Nephron progenitor cell (in vitro differentiated cells): ENCODE measurements around the gene ZFR.

Experiments
- DNase-seq: peaks from one replicate; pipeline ENCODE4 v3.0.0; 2021
- H3K27ac Mint-ChIP-seq: 2 replicates; pipeline ENCODE4 v1.8.0; 2021; ENCODE audit warnings: mild to moderate bottlenecking, moderate library complexity, mixed read lengths
- H3K27me3 Mint-ChIP-seq: 2 replicates; pipeline ENCODE4 v1.8.0; 2021; ENCODE audit warnings: mild to moderate bottlenecking, low read depth, mixed read lengths; ENCODE audit not compliant: poor library complexity
- H3K36me3 Mint-ChIP-seq: 2 replicates; pipeline ENCODE4 v1.8.0; 2021; ENCODE audit warnings: low read depth, mixed read lengths
- H3K4me1 Mint-ChIP-seq: 2 replicates; pipeline ENCODE4 v1.8.0; 2021; ENCODE audit warnings: mixed read lengths
- H3K4me3 Mint-ChIP-seq: 2 replicates; pipeline ENCODE4 v1.8.0; 2021; ENCODE audit warnings: mild to moderate bottlenecking, moderate library complexity, mixed read lengths
- H3K9me3 Mint-ChIP-seq: 2 replicates; pipeline ENCODE4 v1.8.0; 2021; ENCODE audit warnings: mild to moderate bottlenecking, moderate library complexity, mixed read lengths
- TF ChIP-seq, protein P1 (sequence below): fragments of 200-600 bp; sonication (generic); IDR thresholded peaks from 2 replicates; pipeline ENCODE4 v1.5.0; 2021; ENCODE audit warnings: antibody characterized with exemption

ZFR gene

DNA sequence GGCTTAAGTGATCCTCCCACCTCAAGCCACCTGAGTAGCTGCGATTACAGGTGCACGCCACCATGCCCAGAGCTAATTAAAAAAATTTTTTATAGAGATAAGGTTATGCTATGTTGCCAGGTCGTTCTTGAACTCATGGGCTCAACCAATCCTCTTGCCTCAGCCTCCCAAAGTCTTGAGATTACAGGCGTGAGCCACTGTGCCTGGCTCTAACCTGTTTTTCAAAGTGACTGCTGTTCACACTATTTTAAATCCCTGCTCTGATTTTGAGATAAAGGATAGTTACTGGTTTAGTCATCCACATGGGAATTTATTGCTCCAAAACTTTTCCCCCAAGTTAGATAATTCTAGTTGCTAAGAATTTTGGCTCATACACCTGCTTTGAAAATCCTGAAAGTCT is 83.6 kb downstream of the ZFR start:
- Mint-ChIP-seq H3K27me3 (no peaks in the 10 kb centered on the region), H3K36me3 (peaks cover 83% of the 10 kb centered on the region), H3K9me3 (no peaks in the 10 kb centered on the region), H3K4me1 (no peaks in the 10 kb centered on the region), H3K4me3 (no peak overlapping the region), H3K27ac (peak overlapping the region; percentile 22)
- TF ChIP-seq, protein P1, sequence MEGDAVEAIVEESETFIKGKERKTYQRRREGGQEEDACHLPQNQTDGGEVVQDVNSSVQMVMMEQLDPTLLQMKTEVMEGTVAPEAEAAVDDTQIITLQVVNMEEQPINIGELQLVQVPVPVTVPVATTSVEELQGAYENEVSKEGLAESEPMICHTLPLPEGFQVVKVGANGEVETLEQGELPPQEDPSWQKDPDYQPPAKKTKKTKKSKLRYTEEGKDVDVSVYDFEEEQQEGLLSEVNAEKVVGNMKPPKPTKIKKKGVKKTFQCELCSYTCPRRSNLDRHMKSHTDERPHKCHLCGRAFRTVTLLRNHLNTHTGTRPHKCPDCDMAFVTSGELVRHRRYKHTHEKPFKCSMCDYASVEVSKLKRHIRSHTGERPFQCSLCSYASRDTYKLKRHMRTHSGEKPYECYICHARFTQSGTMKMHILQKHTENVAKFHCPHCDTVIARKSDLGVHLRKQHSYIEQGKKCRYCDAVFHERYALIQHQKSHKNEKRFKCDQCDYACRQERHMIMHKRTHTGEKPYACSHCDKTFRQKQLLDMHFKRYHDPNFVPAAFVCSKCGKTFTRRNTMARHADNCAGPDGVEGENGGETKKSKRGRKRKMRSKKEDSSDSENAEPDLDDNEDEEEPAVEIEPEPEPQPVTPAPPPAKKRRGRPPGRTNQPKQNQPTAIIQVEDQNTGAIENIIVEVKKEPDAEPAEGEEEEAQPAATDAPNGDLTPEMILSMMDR = no peak
- DNase-seq = no peak

DNA sequence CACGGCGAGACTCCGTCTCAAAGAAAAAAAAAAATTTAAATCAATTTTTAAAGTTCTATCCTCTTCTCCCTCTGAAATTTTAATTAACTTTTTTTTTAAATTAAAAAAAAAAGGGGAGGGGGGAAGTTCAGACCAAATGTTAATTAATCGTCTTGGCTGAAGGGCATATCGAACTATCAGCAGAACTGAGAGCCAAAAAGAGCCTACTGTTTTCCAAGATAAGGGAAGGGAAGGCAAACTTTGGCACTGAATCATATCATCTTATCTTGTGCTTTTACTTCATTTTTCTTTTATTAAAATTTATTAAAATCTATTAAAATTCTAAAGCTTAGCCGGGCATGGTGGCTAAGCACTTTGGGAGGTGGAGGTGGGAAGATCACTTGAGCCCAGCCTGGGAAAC is 85.9 kb downstream of the ZFR start:
- Mint-ChIP-seq H3K36me3 (peaks cover 91% of the 10 kb centered on the region), H3K4me3 (no peak overlapping the region), H3K27ac (no peak overlapping the region), H3K4me1 (no peaks in the 10 kb centered on the region), H3K27me3 (no peaks in the 10 kb centered on the region), H3K9me3 (no peaks in the 10 kb centered on the region)
- TF ChIP-seq, protein P1 = no peak
- DNase-seq = no peak

DNA sequence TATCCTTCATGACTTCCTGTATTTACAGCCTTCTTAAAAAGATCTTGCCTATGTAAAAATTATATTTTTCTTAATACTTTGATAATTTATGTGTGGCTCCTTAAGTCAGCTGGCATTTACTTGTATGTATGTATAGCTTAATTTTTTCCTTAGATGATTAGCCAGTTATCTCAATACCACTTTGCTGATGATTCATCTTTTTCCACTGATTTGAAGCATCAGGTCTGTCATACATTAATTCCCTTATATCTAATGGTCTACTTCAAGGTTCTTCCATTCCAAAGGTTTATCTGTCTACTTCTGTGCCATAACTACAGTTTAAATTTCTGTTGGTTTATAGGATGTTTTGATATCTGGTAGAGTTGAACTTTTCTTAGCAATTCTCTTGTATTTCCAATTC is 86.9 kb downstream of the ZFR start:
- no peaks in the 10 kb centered on the region for H3K27me3 Mint-ChIP-seq

DNA sequence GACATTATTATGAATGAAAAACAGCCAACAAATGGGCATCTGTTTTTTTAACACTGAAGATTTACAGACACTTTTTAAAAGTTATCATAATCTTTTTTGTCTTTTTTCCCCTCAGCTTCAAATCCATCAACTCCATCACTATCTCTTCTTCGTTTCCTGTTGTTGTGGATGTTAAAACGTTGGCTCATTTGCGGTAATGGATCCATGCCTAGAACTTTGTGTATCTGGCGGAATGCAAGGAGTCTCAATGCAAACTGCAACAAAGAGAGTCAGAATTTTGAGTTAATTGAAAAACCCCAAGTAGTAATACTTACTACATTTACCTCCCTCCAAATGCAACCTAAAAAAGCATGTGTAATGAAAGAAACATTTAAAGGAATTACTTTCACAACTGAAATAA is 88.9 kb downstream of the ZFR start:
- H3K4me3 Mint-ChIP-seq = no peak overlapping the region
- peaks cover 67% of the 10 kb centered on the region for H3K36me3 Mint-ChIP-seq
- H3K4me1 Mint-ChIP-seq = no peaks in the 10 kb centered on the region
- no peaks in the 10 kb centered on the region for H3K27me3 Mint-ChIP-seq
- DNase-seq = no peak
- TF ChIP-seq, protein P1 = no peak
- peak overlapping the region; percentile 28 for H3K27ac Mint-ChIP-seq
- peaks cover 5% of the 10 kb centered on the region for H3K9me3 Mint-ChIP-seq

More for the DNA sequence above, 86.9 kb downstream of the ZFR start:
- Mint-ChIP-seq H3K4me1 (no peaks in the 10 kb centered on the region), H3K36me3 (peaks cover 83% of the 10 kb centered on the region), H3K9me3 (no peaks in the 10 kb centered on the region), H3K27ac (no peak overlapping the region), H3K4me3 (no peak overlapping the region)
- DNase-seq = no peak
- TF ChIP-seq, protein P1 = no peak

DNA sequence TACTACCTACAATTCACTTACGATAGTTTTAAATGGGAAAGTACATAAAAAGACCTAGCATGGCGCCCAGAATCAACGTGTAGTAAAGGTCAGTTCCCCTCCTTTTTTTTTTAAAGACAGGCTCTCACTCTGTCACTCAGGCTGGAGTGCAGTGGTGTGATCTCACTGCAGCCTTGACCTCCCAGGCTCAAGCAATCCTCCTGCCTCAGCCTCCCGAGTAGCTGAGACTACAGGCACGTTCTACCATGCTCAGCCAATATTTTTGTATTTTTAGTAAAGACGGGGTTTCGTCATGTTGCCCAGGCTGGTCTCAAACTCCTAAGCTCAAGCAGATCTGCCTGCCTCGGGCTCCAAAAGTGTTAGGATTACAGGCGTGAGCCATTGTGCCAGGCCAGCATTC is 91.1 kb downstream of the ZFR start:
- DNase-seq = no peak
- no peak overlapping the region for H3K4me3 Mint-ChIP-seq
- H3K36me3 Mint-ChIP-seq = peaks cover 50% of the 10 kb centered on the region
- no peaks in the 10 kb centered on the region for H3K27me3 Mint-ChIP-seq
- TF ChIP-seq, protein P1 = no peak
- H3K27ac Mint-ChIP-seq = peak overlapping the region; percentile 57
- H3K4me1 Mint-ChIP-seq = no peaks in the 10 kb centered on the region
- peaks cover 19% of the 10 kb centered on the region for H3K9me3 Mint-ChIP-seq

DNA sequence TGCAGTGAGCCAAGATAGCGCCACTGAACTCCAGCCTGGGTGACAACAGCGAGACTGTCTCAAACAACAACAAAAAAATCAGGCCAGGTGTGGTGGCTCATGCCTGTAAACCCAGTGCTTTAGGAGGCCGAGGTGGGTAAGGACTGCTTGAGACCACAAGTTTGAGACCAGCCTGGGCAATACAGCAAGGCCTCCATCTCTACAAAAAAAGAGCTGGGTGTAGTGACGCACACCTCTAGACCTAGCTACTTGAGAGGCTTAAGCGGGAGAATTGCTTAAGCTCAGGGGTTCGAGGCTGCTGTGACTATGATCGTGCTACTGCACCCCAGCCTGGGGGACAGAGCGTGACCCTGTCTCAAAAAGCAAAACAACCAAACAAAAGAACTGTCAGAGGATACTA is 91.9 kb downstream of the ZFR start:
- peaks cover 45% of the 10 kb centered on the region for H3K36me3 Mint-ChIP-seq
- H3K4me3 Mint-ChIP-seq = no peak overlapping the region
- no peaks in the 10 kb centered on the region for H3K27me3 Mint-ChIP-seq
- peaks cover 26% of the 10 kb centered on the region for H3K9me3 Mint-ChIP-seq
- TF ChIP-seq, protein P1 = no peak
- peak overlapping the region; percentile 86 for H3K27ac Mint-ChIP-seq
- no peaks in the 10 kb centered on the region for H3K4me1 Mint-ChIP-seq
- DNase-seq = no peak
